Esophagus squamous epithelium (tissue), 4 donors: ENCODE data around the gene VPS26A. TPM values are rescaled to one million over a fixed set of nuclear protein-coding genes. Genes with fewer than 3 reads are reported as not detected.

Experiments used
- small RNA-seq, 4 donors: library from RNA; depleted of rRNA; stranded (forward); fragments of <200 nt; gene quantifications; one replicate each; pipeline ENCODE3, GENCODE V24; 2016
- total RNA-seq, 4 donors: library from RNA; depleted of rRNA; stranded (reverse); fragments of >200 nt; gene quantifications; one replicate each; pipeline ENCODE4 v1.1.0, GENCODE V29; 2016

Gene VPS26A
- total RNA-seq, 4 donors from 2014 or later, result 31.5 to 43.1 (median 37.4) TPM

Small RNA genes within 50 kb of the gene (small RNA-seq; reads per million reads assigned to genes)
- gene RF00017, result 0 reads per million in 4 donors

Other genes starting within 250 kb of the VPS26A start
- 10 to 100 TPM in 3 of 4 donors, 1 to 10 TPM in 1; 6.5 to 40.6 (median 24.6) TPM for gene DDX50, start 222.9 kb upstream of the VPS26A start, total RNA-seq
- gene DDX21, start 168.0 kb upstream of the VPS26A start, total RNA-seq, result 100 to 1,000 TPM in 1 of 4 donors, 10 to 100 TPM in 3; 39.2 to 112 (median 84.0) TPM
- 10 to 100 TPM; 15.5 to 31.0 (median 16.4) TPM for gene KIFBP, start 135.4 kb upstream of the VPS26A start, total RNA-seq
- 10 to 100 TPM in 3 of 4 donors, 1 to 10 TPM in 1; 3.5 to 64.1 (median 37.9) TPM for gene SRGN, start 36.1 kb upstream of the VPS26A start, total RNA-seq
- gene SUPV3L1, start 56.1 kb downstream of the VPS26A start, total RNA-seq, result 10 to 100 TPM; 10.4 to 31.9 (median 20.9) TPM
- 1 to 10 TPM in 1 of 4 donors, under 1 TPM in 2, not detected in 1; 0.19 to 1.5 (median 0.19) TPM for gene HKDC1, start 96.2 kb downstream of the VPS26A start, total RNA-seq
- 100 to 1,000 TPM; 130 to 189 (median 142) TPM for gene HK1, start 154.3 kb downstream of the VPS26A start, total RNA-seq